K562 (cell line): ENCODE data around the gene NUP133.
"Not testable (repeated sequence)": the region's sequence is repeated elsewhere in the genome, so short reads cannot be mapped to it uniquely, and the experiment has no call there.

Experiments
- E2F4 ChIP-seq: sonication (generic); formaldehyde crosslinking; IDR thresholded peaks from 2 replicates; pipeline ENCODE4 v1.8.0; 2022; ENCODE audit warnings: mild to moderate bottlenecking, low read depth, missing genetic modification reagents
- EZH2 ChIP-seq: IDR thresholded peaks from 2 replicates; pipeline ENCODE4 v1.6.1; 2012; ENCODE audit warnings: low read depth, mild to moderate bottlenecking, inconsistent platforms, low read length, borderline replicate concordance
- PATZ1 ChIP-seq: fragments of 250-450 bp; sonication (Bioruptor Pico); IDR thresholded peaks from 2 replicates; pipeline ENCODE4 v1.5.0; 2020; ENCODE audit warnings: mild to moderate bottlenecking, borderline replicate concordance
- POLR2A ChIP-seq: fragments of 450-650 bp; conservative IDR thresholded peaks from 2 replicates; pipeline ENCODE4 v1.6.1; 2016
- POLR2AphosphoS2 ChIP-seq: IDR thresholded peaks from 2 replicates; pipeline ENCODE4 v1.6.1; 2012; ENCODE audit warnings: low read length, improper control_type of control experiment
- SP2 ChIP-seq: IDR thresholded peaks from 2 replicates; pipeline ENCODE4 v1.6.1; 2011; ENCODE audit warnings: mild to moderate bottlenecking, low read depth, low read length, moderate library complexity; ENCODE audit not compliant: poor library complexity, severe bottlenecking; ENCODE audit errors: extremely low read depth

GRCh38 chr1:229418586-229418985 is 89.6 kb downstream of the NUP133 start:
- TF ChIP-seq POLR2A; SP2; EZH2; E2F4 (CRISPR knock-in tag); PATZ1 (CRISPR knock-in tag); POLR2AphosphoS2: not testable (repeated sequence)
